ENCODE data around the gene PTGFRN. TPM values are rescaled to one million over a fixed set of nuclear protein-coding genes. Genes with fewer than 3 reads are reported as not detected.

Gene PTGFRN
- total RNA-seq, 1 experiment from 2014 or later, result 38.7 TPM

- Mint-ChIP-seq H3K27me3 (ENCODE audit: low read depth) (no peaks in the 10 kb centered on the region), H3K9me3 (peaks cover 6% of the 10 kb centered on the region), H3K27ac (peak overlapping the region; percentile 27; the same call in 1 of the 2 replicates), H3K36me3 (peaks cover 26% of the 10 kb centered on the region), H3K4me3 (no peak overlapping the region), H3K4me1 (peaks cover 10% of the 10 kb centered on the region)
- ATAC-seq (no peak), DNase-seq (ENCODE audit: low spot score) (no peak)
- TF ChIP-seq NR2C2 (CRISPR knock-in tag; IDR thresholded peaks at IDR 0.05) (no peak), FOXP4 (CRISPR knock-in tag; IDR thresholded peaks at IDR 0.05) (no peak), FOXP1 (CRISPR knock-in tag; IDR thresholded peaks at IDR 0.05; ENCODE audit: borderline replicate concordance) (no peak), GRHL2 (CRISPR knock-in tag; IDR thresholded peaks at IDR 0.05; ENCODE audit: insufficient replicate concordance, severe bottlenecking) (no peak), ZMAT4 (CRISPR knock-in tag; IDR thresholded peaks at IDR 0.05) (no peak), NFYB (CRISPR knock-in tag; conservative IDR thresholded peaks at IDR 0.05; ENCODE audit: low read depth) (no peak), GTF2I (CRISPR knock-in tag; conservative IDR thresholded peaks at IDR 0.05) (no peak), ETV6 (CRISPR knock-in tag; IDR thresholded peaks at IDR 0.05) (no peak), ZNF416 (CRISPR knock-in tag; IDR thresholded peaks at IDR 0.05) (no peak), CREB1 (CRISPR knock-in tag; IDR thresholded peaks at IDR 0.05) (no peak), KAT7 (CRISPR knock-in tag; IDR thresholded peaks at IDR 0.05; ENCODE audit: borderline replicate concordance) (no peak), SOX15 (CRISPR knock-in tag; IDR thresholded peaks at IDR 0.05) (no peak), GABPB1 (CRISPR knock-in tag; IDR thresholded peaks at IDR 0.05) (no peak), ELF4 (CRISPR knock-in tag; IDR thresholded peaks at IDR 0.05; ENCODE audit: low read depth) (no peak)
- CTCF ChIA-PET, result no interaction called here
- POLR2A ChIA-PET, result no interaction called here
Measured at GRCh38 chr1:116981521-116982037, 71.9 kb downstream of the PTGFRN start.

- H3K4me3 Mint-ChIP-seq, result no peak overlapping the region
- no peaks in the 10 kb centered on the region for H3K27me3 Mint-ChIP-seq (ENCODE audit: low read depth)
- DNase-seq (ENCODE audit: low spot score) (peak; percentile 58), ATAC-seq (peak; percentile 94)
- peaks cover 20% of the 10 kb centered on the region for H3K36me3 Mint-ChIP-seq
- peak overlapping the region; percentile 71; the same call in 1 of the 2 replicates for H3K27ac Mint-ChIP-seq
- peaks cover 10% of the 10 kb centered on the region for H3K4me1 Mint-ChIP-seq
- ChIA-PET POLR2A (interaction anchor here (0.6 to 0.8 kb wide), 2 partner anchors 69 to 78 kb away, joined by 3 to 4 read pairs; partner anchors contain the start of gene TTF2), CTCF (interaction anchor here (0.9 to 1.4 kb wide), 4 partner anchors 27 to 408 kb away, joined by 3 to 4 read pairs (median 4); no protein-coding TSS in a partner anchor)
- peaks cover 2% of the 10 kb centered on the region for H3K9me3 Mint-ChIP-seq
- no peak for TF ChIP-seq KAT7 (CRISPR knock-in tag; IDR thresholded peaks at IDR 0.05; ENCODE audit: borderline replicate concordance)
- no peak for TF ChIP-seq ELF4 (CRISPR knock-in tag; IDR thresholded peaks at IDR 0.05; ENCODE audit: low read depth)
- no peak for TF ChIP-seq TEAD4 (CRISPR knock-in tag; IDR thresholded peaks at IDR 0.05)
- no peak for TF ChIP-seq PRDM15 (CRISPR knock-in tag; IDR thresholded peaks at IDR 0.05)
- TF ChIP-seq ZNF317 (CRISPR knock-in tag; IDR thresholded peaks at IDR 0.05; ENCODE audit: borderline replicate concordance, low read depth), result no peak
- TF ChIP-seq ZNF423 (CRISPR knock-in tag; IDR thresholded peaks at IDR 0.05), result no peak
- TF ChIP-seq ZNF138 (CRISPR knock-in tag; conservative IDR thresholded peaks at IDR 0.05), result no peak
- no peak for TF ChIP-seq ZNF281 (CRISPR knock-in tag; IDR thresholded peaks at IDR 0.05)
- TF ChIP-seq EMX1 (CRISPR knock-in tag; IDR thresholded peaks at IDR 0.05), result no peak
- TF ChIP-seq ERG (CRISPR knock-in tag; IDR thresholded peaks at IDR 0.05), result no peak
- TF ChIP-seq FOXK1 (CRISPR knock-in tag; IDR thresholded peaks at IDR 0.05), result no peak
Measured at GRCh38 chr1:116982319-116983004, 72.7 kb downstream of the PTGFRN start.

Measured in WTC11 (cell line).